HepG2 (cell line): ENCODE data around the gene GABBR2.

ENCODE experiments used
- CTCF ChIP-seq: sonication (generic); formaldehyde crosslinking; IDR thresholded peaks from 2 replicates; pipeline ENCODE4 v1.5.0; 2020; ENCODE audit warnings: mild to moderate bottlenecking, missing genetic modification reagents, moderate library complexity
- ELF1 ChIP-seq: sonication (generic); formaldehyde crosslinking; IDR thresholded peaks from 2 replicates; pipeline ENCODE4 v1.4.0; 2020; ENCODE audit warnings: missing genetic modification reagents
- EP300 ChIP-seq, 3 experiments: sonication (generic) in 1 of 3; formaldehyde crosslinking in 1 of 3; IDR thresholded peaks; 2 replicates each; pipeline versions ENCODE4 v1.5.1 to v1.6.1; 2011 to 2020; ENCODE audit warnings: low read depth in 2 of 3, low read length in 2 of 3, borderline replicate concordance in 1 of 3, improper control_type of control experiment in 1 of 3, mild to moderate bottlenecking in 1 of 3, missing genetic modification reagents in 1 of 3, moderate library complexity in 1 of 3
- MYC ChIP-seq: sonication (generic); formaldehyde crosslinking; IDR thresholded peaks from 2 replicates; pipeline ENCODE4 v1.9.0; 2021; ENCODE audit warnings: missing genetic modification reagents, borderline replicate concordance
- ZNF230 ChIP-seq: sonication (generic); formaldehyde crosslinking; IDR thresholded peaks from 2 replicates; pipeline ENCODE4 v1.4.0; 2020; ENCODE audit warnings: mild to moderate bottlenecking, missing genetic modification reagents
- ZNF567 ChIP-seq: sonication (generic); formaldehyde crosslinking; IDR thresholded peaks from 2 replicates; pipeline ENCODE4 v1.8.1; 2023; ENCODE audit warnings: mild to moderate bottlenecking, missing genetic modification reagents, borderline replicate concordance
- ZNF670 ChIP-seq: sonication (generic); formaldehyde crosslinking; IDR thresholded peaks from 2 replicates; pipeline ENCODE4 v1.8.0; 2022; ENCODE audit warnings: mild to moderate bottlenecking, missing genetic modification reagents, borderline replicate concordance

- TF ChIP-seq ZNF670, result no peak
- no peak for TF ChIP-seq CTCF (CRISPR knock-in tag)
- no peak for TF ChIP-seq ZNF567 (CRISPR knock-in tag)
- no peak for TF ChIP-seq ELF1 (CRISPR knock-in tag)
- TF ChIP-seq ZNF230 (CRISPR knock-in tag), result no peak
- TF ChIP-seq EP300 (IDR thresholded peaks at IDR 0.05; ENCODE audit: low read depth in 2 of 2, low read length in 2 of 2), result no peak
- TF ChIP-seq EP300 (CRISPR knock-in tag; IDR thresholded peaks at IDR 0.05; ENCODE audit: borderline replicate concordance), result no peak
- TF ChIP-seq MYC (CRISPR knock-in tag), result no peak
Observed at GRCh38 chr9:98556511-98556910, 152.2 kb downstream of the GABBR2 start.
